LNCAP (cell line): ENCODE results near the gene TMEM198.

ENCODE experiments used
- TF ChIP-seq, protein P1 (sequence below): fragments of 450-650 bp; IDR thresholded peaks from 2 replicates; pipeline ENCODE4 v1.5.1; 2017; ENCODE audit warnings: mild to moderate bottlenecking

TMEM198 gene

DNA sequence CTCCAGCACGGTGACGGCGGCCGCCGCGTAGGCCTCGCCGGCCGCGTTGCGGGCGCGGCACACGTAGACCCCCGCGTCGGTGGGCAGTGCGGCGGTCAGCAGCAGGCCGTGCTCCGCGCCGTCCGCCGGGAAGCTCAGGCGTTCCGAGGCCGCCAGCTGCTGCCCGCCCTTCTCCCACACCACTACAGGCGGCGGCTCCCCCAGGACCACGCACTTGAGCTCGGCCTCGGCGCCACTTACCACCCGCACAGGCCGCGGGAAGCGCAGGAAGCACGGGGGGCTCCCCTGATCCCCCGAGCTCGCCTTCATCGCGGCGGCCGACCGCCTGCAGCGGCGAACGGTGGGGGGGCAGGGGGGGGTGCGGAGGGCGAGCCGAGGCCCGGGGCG is 27.1 kb downstream of the TMEM198 start:
- TF ChIP-seq, protein P1, sequence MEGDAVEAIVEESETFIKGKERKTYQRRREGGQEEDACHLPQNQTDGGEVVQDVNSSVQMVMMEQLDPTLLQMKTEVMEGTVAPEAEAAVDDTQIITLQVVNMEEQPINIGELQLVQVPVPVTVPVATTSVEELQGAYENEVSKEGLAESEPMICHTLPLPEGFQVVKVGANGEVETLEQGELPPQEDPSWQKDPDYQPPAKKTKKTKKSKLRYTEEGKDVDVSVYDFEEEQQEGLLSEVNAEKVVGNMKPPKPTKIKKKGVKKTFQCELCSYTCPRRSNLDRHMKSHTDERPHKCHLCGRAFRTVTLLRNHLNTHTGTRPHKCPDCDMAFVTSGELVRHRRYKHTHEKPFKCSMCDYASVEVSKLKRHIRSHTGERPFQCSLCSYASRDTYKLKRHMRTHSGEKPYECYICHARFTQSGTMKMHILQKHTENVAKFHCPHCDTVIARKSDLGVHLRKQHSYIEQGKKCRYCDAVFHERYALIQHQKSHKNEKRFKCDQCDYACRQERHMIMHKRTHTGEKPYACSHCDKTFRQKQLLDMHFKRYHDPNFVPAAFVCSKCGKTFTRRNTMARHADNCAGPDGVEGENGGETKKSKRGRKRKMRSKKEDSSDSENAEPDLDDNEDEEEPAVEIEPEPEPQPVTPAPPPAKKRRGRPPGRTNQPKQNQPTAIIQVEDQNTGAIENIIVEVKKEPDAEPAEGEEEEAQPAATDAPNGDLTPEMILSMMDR, result no peak

DNA sequence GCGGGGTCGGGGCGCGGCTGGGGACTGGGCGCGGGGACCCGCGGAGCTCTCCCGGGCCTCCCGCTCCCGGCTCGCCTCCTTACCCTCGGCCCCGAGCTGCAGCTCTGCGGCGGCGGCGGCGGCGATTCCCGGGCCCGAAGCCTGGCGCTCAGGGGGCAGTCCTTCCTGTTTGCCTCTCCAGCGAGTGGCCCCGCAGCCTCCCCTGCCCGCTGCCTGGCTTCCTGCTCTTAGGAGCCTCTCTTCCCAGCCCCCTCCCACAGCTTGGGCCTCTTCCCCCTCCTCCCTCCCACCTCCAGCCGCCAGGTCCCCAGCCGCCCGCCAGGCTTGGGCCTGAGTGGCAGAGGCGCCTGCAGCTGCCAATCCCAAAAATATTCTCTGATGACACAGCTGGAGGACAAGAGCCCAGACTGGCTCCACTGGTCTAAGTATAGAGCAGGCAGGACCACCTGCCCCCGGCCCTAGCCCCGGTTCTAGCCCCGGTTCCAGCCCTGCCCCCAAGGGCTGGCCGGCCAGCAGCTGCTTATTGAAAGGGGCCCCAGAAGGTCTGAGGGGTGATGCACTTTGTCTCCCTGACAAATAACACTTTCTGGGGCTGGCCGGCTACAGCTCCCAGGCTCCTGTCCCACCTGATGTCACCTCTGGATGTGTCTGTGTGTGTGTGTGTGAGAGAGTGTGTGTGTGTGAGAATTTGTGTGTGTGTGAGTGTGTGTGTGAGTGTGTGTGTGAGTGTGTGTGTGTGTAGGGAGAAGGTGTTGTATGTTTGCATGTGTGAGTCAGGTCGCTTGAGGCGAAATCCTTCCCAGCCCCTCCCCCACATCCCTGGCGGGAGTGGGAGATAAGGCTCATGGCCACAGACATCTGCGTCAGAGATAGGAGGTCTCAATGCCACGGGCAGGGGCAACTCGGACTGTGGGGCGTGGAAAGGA is 27.7 kb downstream of the TMEM198 start, which contains the start of gene OBSL1:
TSS of gene OBSL1 (minus strand) at position 229 of the 926 bp plus-strand sequence. CDS start 307 bp downstream, outside the sequence.
- TF ChIP-seq, protein P1, result no peak

DNA sequence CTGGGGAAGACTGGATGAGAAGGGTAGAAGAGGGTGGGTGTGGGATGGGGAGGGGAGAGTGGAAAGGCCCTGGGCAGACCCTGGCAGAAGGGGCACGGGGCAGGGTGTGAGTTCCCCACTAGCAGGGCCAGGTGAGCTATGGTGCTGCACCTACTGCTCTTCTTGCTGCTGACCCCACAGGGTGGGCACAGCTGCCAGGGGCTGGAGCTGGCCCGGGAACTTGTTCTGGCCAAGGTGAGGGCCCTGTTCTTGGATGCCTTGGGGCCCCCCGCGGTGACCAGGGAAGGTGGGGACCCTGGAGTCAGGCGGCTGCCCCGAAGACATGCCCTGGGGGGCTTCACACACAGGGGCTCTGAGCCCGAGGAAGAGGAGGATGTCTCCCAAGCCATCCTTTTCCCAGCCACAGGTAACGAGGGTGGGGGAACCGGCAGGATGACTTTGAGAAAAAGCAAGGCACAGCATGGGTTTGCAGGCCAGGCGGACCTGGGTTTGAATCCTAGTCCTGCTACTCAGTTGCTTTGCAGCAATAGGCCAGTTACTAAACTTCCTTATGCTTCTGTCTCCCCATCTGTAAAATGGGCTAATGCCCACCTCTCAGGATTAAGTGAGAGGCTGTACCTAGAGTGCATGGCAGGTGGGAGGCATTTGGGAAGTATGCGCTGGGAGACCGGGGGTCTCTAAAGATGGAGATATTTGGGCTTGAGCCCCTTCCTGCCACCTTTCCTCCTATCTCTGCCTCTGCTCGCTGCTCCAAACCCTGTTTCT is 28.6 kb downstream of the TMEM198 start, which contains the start of gene INHA:
TSS of gene INHA (plus strand) at position 74 of the 765 bp plus-strand sequence. CDS start at position 139, 65 bp downstream.
- TF ChIP-seq, protein P1, result no peak

DNA sequence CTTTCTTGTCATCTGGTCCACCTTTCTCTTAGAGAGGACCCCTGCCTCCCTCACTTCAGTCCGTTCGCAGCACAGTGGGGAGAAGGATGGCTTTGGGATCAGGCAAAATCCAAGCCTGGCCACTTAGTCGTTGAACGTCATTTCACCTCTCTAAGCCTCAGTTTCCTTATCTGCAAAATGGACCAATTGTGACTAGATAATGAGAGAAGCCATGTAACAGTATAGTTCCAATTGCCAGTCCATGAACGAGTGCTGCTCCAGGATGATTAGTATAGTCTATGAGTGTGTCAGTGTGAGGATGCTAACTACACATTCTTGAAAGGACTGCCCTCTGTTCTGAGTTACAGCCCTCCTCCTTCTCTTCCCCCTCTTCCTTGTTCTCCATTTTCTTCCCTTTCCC is 29.3 kb downstream of the TMEM198 start:
- TF ChIP-seq, protein P1, result no peak

DNA sequence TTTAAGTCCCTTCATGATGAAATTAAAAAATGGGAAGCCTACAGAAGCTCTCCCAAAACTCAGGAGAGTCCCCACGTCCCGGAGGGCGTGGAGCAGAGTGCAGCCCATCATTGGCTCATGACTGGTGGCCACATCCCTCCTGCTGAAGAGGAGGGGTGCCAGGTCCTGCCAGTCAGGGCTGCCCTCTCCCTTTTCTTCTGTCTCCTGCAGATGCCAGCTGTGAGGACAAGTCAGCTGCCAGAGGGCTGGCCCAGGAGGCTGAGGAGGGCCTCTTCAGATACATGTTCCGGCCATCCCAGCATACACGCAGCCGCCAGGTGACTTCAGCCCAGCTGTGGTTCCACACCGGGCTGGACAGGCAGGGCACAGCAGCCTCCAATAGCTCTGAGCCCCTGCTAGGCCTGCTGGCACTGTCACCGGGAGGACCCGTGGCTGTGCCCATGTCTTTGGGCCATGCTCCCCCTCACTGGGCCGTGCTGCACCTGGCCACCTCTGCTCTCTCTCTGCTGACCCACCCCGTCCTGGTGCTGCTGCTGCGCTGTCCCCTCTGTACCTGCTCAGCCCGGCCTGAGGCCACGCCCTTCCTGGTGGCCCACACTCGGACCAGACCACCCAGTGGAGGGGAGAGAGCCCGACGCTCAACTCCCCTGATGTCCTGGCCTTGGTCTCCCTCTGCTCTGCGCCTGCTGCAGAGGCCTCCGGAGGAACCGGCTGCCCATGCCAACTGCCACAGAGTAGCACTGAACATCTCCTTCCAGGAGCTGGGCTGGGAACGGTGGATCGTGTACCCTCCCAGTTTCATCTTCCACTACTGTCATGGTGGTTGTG is 30.9 kb downstream of the TMEM198 start:
- TF ChIP-seq, protein P1, result no peak

DNA sequence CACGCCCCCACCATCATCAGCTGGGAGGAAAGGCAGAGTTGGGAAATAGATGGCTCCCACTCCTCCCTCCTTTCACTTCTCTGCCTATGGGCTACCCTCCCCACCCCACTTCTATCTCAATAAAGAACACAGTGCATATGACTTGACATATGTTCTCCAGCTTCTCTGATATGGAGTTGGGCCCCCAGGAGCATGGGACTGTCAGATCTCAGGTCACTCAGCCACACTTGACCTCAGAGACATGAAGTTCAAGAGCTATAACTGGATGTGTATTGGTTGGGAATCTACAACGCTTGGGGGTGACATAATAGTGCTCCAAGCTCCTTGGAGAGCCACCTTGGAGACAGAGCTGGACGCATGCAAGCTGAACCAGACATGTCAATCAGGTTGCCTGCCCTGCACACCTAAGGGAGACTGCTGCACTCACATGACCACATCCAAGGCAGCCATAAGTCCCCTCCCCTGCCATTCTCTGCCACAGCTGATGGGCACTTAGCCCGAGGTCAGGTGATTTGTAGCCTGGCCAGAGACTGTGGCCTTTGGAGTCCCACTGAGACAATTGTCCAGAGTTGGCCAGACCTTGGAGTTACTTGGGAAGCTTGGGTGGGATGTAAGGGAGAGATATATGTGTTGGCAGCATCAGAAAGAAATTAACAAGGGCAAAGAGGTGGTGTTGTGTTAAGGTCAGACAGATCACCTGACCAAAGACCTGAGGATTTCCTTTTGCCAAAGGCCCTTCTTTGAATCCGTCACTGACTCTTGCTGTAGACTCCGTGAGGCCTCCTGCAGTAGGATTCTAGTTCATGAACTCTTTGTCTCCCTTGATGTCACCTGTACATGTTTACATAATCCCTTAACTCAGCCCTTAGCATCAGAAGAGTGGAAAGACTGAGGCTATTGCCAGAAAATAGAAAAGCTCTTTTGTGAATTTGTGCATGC is 32.0 kb downstream of the TMEM198 start:
- TF ChIP-seq, protein P1, result no peak
